HEK293T (cell line): ENCODE data around the gene STING1.

Experiments
- CTCF ChIA-PET: fragments of 350-600 bp; formaldehyde crosslinking; extraction: SDS; loops from one replicate; lab custom pipeline; 2021; ENCODE audit warnings: antibody characterized with exemption, inconsistent platforms; lab: Yijun Ruan, JAX
- POLR2A ChIA-PET: fragments of 350-600 bp; formaldehyde crosslinking; extraction: SDS; loops from one replicate; lab custom pipeline; 2020; ENCODE audit warnings: antibody characterized with exemption, inconsistent platforms; lab: Yijun Ruan, JAX
- DNase-seq: peaks from one replicate; pipeline ENCODE4 v3.0.0; 2012; ENCODE audit warnings: mixed read lengths; ENCODE audit errors: extremely low spot score
- ARNT ChIP-seq: fragments of 450-650 bp; IDR thresholded peaks from 2 replicates; pipeline ENCODE4 v1.6.1; 2017; ENCODE audit warnings: mild to moderate bottlenecking
- BHLHE40 ChIP-seq: fragments of 450-650 bp; IDR thresholded peaks from 2 replicates; pipeline ENCODE4 v1.6.1; 2016; ENCODE audit warnings: mild to moderate bottlenecking, moderate library complexity, borderline replicate concordance
- CTBP1 ChIP-seq: fragments of 450-650 bp; IDR thresholded peaks from 2 replicates; pipeline ENCODE4 v1.6.1; 2016; ENCODE audit warnings: borderline replicate concordance
- ELF4 ChIP-seq: fragments of 450-650 bp; IDR thresholded peaks from 2 replicates; pipeline ENCODE4 v1.6.1; 2017; ENCODE audit warnings: antibody characterized with exemption
- FOXA1 ChIP-seq: fragments of 450-650 bp; IDR thresholded peaks from 2 replicates; pipeline ENCODE4 v1.6.1; 2016; ENCODE audit warnings: mild to moderate bottlenecking
- FOXK2 ChIP-seq: fragments of 450-650 bp; IDR thresholded peaks from 2 replicates; pipeline ENCODE4 v1.6.1; 2016; ENCODE audit warnings: mild to moderate bottlenecking
- FOXM1 ChIP-seq: fragments of 450-650 bp; IDR thresholded peaks from 2 replicates; pipeline ENCODE4 v1.6.1; 2017; ENCODE audit warnings: mild to moderate bottlenecking, borderline replicate concordance
- HDGF ChIP-seq: fragments of 450-650 bp; IDR thresholded peaks from 2 replicates; pipeline ENCODE4 v1.6.1; 2017; ENCODE audit warnings: antibody characterized with exemption, borderline replicate concordance
- L3MBTL2 ChIP-seq: fragments of 450-650 bp; conservative IDR thresholded peaks from 2 replicates; pipeline ENCODE4 v1.6.1; 2016; ENCODE audit warnings: mild to moderate bottlenecking
- LEF1 ChIP-seq: fragments of 450-650 bp; IDR thresholded peaks from 2 replicates; pipeline ENCODE4 v1.6.1; 2017; ENCODE audit warnings: mild to moderate bottlenecking, borderline replicate concordance
- NFRKB ChIP-seq: fragments of 450-650 bp; IDR thresholded peaks from 2 replicates; pipeline ENCODE4 v1.6.1; 2016; ENCODE audit warnings: mild to moderate bottlenecking, moderate library complexity
- PKNOX1 ChIP-seq: fragments of 450-650 bp; IDR thresholded peaks from 2 replicates; pipeline ENCODE4 v1.6.1; 2016
- SP1 ChIP-seq: fragments of 450-650 bp; IDR thresholded peaks from 2 replicates; pipeline ENCODE4 v1.6.1; 2017
- SUZ12 ChIP-seq: fragments of 450-650 bp; IDR thresholded peaks from 2 replicates; pipeline ENCODE4 v1.6.1; 2016; ENCODE audit warnings: mild to moderate bottlenecking
- TARDBP ChIP-seq: fragments of 450-650 bp; IDR thresholded peaks from 2 replicates; pipeline ENCODE4 v1.6.1; 2016
- ZNF384 ChIP-seq: fragments of 450-650 bp; IDR thresholded peaks from 2 replicates; pipeline ENCODE4 v1.6.1; 2016

STING1 gene

GRCh38 chr5:139439013-139439903 is 43.3 kb downstream of the STING1 start, which contains the start of gene DNAJC18:
TSS of gene DNAJC18 (minus strand) at chr5:139439525. CDS start at chr5:139439445, 80 bp downstream.
- POLR2A ChIA-PET: interaction anchor here (0.6 to 2.2 kb wide), 32 partner anchors 9 to 860 kb away, joined by 3 to 20 read pairs (median 4); partner anchors contain the start of genes ECSCR, SLC23A1, SMIM33 and STING1
- TF ChIP-seq SUZ12 (peak; percentile 75), FOXA1 (no peak), L3MBTL2 (peak; percentile 48), BHLHE40 (no peak), FOXM1 (no peak), LEF1 (no peak)
- CTCF ChIA-PET: interaction anchor here (0.5 to 1.5 kb wide), 4 partner anchors 14 to 1523 kb away, joined by 3 to 6 read pairs (median 4); no protein-coding TSS in a partner anchor
- DNase-seq: peak; percentile 93

GRCh38 chr5:139438707-139439012 is 43.9 kb downstream of the STING1 start:
- TF ChIP-seq CTBP1 (no peak), PKNOX1 (peak; percentile 42; the same call in 1 of the 2 replicates)
- no peak for DNase-seq
- CTCF ChIA-PET: interaction anchor here (0.5 to 1.5 kb wide), 3 partner anchors 13 to 1522 kb away, joined by 3 to 6 read pairs (median 4); no protein-coding TSS in a partner anchor
- POLR2A ChIA-PET: interaction anchor here (0.8 to 2.2 kb wide), 21 partner anchors 9 to 860 kb away, joined by 3 to 20 read pairs (median 4); partner anchors contain the start of genes STING1 and UBE2D2

GRCh38 chr5:139435676-139436075 is 46.9 kb downstream of the STING1 start:
- no peak for DNase-seq
- POLR2A ChIA-PET: no interaction called here
- CTCF ChIA-PET: no interaction called here
- TF ChIP-seq PKNOX1: no peak
- TF ChIP-seq ZNF384: peak; percentile 69

- DNase-seq: no peak
- ChIA-PET CTCF (no interaction called here), POLR2A (no interaction called here)
- TF ChIP-seq SUZ12: no peak
- no peak for TF ChIP-seq TARDBP
- TF ChIP-seq FOXA1: no peak
- TF ChIP-seq ELF4: no peak
Observed at GRCh38 chr5:139431706-139432105, 50.9 kb downstream of the STING1 start.

- no peak for DNase-seq
- CTCF ChIA-PET: no interaction called here
- no peak for TF ChIP-seq TARDBP
- TF ChIP-seq FOXK2: no peak
- TF ChIP-seq PKNOX1: no peak
- no peak for TF ChIP-seq SP1
- no peak for TF ChIP-seq LEF1
- no peak for TF ChIP-seq HDGF
- TF ChIP-seq SUZ12: no peak
- TF ChIP-seq FOXM1: no peak
- TF ChIP-seq L3MBTL2: no peak
- TF ChIP-seq BHLHE40: no peak
- no peak for TF ChIP-seq ELF4
- TF ChIP-seq ZNF384: no peak
- POLR2A ChIA-PET: interaction anchor here (1.3 kb wide), 1 partner anchor 9 kb away, joined by 5 read pairs; the partner anchor contains the start of gene DNAJC18
Observed at GRCh38 chr5:139430015-139430414, 52.5 kb downstream of the STING1 start.

- TF ChIP-seq SP1 (no peak), CTBP1 (no peak), FOXA1 (no peak), ELF4 (no peak), L3MBTL2 (no peak), ARNT (no peak), HDGF (no peak), TARDBP (no peak), FOXK2 (no peak), PKNOX1 (no peak), LEF1 (no peak), ZNF384 (no peak), SUZ12 (no peak), NFRKB (no peak), BHLHE40 (no peak), FOXM1 (no peak)
- POLR2A ChIA-PET: interaction anchor here (2.5 kb wide), 1 partner anchor 12 kb away, joined by 13 read pairs; the partner anchor contains the start of gene DNAJC18
- CTCF ChIA-PET: interaction anchor here (1.0 to 1.4 kb wide), 3 partner anchors 13 to 91 kb away, joined by 3 to 4 read pairs (median 3); partner anchors contain the start of gene DNAJC18
- no peak for DNase-seq
Observed at GRCh38 chr5:139426203-139426885, 56.2 kb downstream of the STING1 start.
